ENCODE results near the gene AXL. TPM values are rescaled to one million over a fixed set of nuclear protein-coding genes. Genes with fewer than 3 reads are reported as not detected.
A peak's percentile ranks its signal among the peaks of the same experiment; 100 is the strongest.

Gene AXL
- total and polyA plus RNA-seq, 2 of the 13 experiments (the other 11 are each of a cell fraction or from before 2014, with no cell fraction given), result 0.71 to 5.9 TPM

DNA sequence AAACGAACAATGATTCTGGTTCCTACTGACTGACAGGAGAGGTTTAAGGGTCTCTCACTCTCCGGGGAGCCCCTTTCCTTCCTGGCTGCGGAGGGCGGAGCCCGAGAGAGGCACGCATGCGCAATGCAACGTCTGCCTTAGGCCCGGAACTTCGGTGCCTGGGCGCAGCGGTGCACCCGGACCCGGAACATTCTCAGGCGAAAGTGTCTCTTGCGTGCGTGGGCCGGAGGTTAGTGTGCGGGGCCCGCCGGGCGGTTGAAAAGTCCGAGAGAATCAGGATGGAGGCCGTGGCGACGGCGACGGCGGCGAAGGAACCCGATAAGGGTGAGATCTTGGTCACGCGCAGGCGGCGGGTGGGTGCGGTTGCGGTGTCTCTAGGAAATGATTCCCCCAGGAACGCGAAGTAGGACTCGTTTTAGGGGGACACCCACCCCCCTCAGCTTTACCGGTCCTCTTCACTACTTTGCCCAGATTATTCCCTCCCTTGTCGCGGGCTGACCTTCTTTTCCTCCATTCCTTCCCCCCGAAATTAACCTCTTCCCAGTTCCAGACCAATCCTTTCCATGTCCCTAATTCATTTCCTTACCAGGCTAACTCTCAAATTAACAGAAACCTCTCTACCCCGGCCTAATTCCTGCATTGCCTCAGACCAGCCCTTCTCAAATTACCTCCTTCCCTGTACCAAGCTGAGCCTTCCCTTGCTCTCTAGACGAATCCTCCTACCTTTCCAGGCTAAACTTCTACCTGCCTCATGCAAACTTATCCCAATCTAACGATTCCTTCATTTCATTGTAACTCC is 91.2 kb downstream of the AXL start, which contains the start of gene CCDC97 (continued):
- TF ChIP-seq, protein P1, sequence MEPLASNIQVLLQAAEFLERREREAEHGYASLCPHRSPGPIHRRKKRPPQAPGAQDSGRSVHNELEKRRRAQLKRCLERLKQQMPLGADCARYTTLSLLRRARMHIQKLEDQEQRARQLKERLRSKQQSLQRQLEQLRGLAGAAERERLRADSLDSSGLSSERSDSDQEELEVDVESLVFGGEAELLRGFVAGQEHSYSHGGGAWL (CRISPR knock-in tag; IDR thresholded peaks at IDR 0.05), result peak; percentile 72; the same call in 1 of the 2 replicates
- TF ChIP-seq, protein P2, sequence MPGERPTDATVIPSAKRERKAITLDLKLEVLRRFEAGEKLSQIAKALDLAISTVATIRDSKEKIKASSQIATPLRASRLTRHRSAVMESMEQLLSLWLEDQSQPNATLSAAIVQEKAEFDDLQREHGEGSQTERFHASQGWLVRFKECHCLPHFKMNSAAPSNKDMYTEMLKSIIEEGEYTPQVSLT (CRISPR knock-in tag; IDR thresholded peaks at IDR 0.05; ENCODE audit: borderline replicate concordance, low read depth), result no peak
- TF ChIP-seq NFYB (CRISPR knock-in tag; IDR thresholded peaks at IDR 0.05) (peak; percentile 16; the same call in 1 of the 2 replicates), SIN3B (IDR thresholded peaks at IDR 0.05; ENCODE audit: low read length) (peak; percentile 72), ZNF121 (CRISPR knock-in tag; IDR thresholded peaks at IDR 0.05) (no peak), NFIC (IDR thresholded peaks at IDR 0.05; ENCODE audit: low read length) (no peak), NR2C2 (CRISPR knock-in tag; IDR thresholded peaks at IDR 0.05; ENCODE audit: borderline replicate concordance) (peak; percentile 76), ARHGAP35 (CRISPR knock-in tag; IDR thresholded peaks at IDR 0.05; ENCODE audit: borderline replicate concordance) (no peak; the same call in 1 of the 2 replicates), HNRNPLL (IDR thresholded peaks at IDR 0.05; ENCODE audit: low read depth, low read length, poor library complexity, severe bottlenecking) (peak; percentile 79), HES4 (CRISPR knock-in tag; IDR thresholded peaks at IDR 0.05; ENCODE audit: borderline replicate concordance) (no peak), NFKBIZ (CRISPR knock-in tag; IDR thresholded peaks at IDR 0.05) (peak; percentile 65), PLRG1 (conservative IDR thresholded peaks at IDR 0.05) (no peak), ZNF230 (CRISPR knock-in tag; IDR thresholded peaks at IDR 0.05) (peak; percentile 52; the same call in 1 of the 2 replicates), ZSCAN31 (CRISPR knock-in tag; IDR thresholded peaks at IDR 0.05; ENCODE audit: low read depth) (peak; percentile 93; the same call in 1 of the 2 replicates), PHF5A (CRISPR knock-in tag; IDR thresholded peaks at IDR 0.05; ENCODE audit: low read depth, unreplicated experiment) (peak; percentile 27), ZNF788 (CRISPR knock-in tag; IDR thresholded peaks at IDR 0.05; ENCODE audit: borderline replicate concordance) (peak; percentile 89; the same call in 1 of the 2 replicates), MED8 (CRISPR knock-in tag; IDR thresholded peaks at IDR 0.05; ENCODE audit: insufficient replicate concordance) (no peak), ZFP1 (CRISPR knock-in tag; IDR thresholded peaks at IDR 0.05) (no peak), TEAD2 (CRISPR knock-in tag; IDR thresholded peaks at IDR 0.05) (no peak), KDM1A (CRISPR knock-in tag; IDR thresholded peaks at IDR 0.05) (no peak)
- TF ChIP-seq, protein P3, sequence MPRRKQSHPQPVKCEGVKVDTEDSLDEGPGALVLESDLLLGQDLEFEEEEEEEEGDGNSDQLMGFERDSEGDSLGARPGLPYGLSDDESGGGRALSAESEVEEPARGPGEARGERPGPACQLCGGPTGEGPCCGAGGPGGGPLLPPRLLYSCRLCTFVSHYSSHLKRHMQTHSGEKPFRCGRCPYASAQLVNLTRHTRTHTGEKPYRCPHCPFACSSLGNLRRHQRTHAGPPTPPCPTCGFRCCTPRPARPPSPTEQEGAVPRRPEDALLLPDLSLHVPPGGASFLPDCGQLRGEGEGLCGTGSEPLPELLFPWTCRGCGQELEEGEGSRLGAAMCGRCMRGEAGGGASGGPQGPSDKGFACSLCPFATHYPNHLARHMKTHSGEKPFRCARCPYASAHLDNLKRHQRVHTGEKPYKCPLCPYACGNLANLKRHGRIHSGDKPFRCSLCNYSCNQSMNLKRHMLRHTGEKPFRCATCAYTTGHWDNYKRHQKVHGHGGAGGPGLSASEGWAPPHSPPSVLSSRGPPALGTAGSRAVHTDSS (CRISPR knock-in tag; conservative IDR thresholded peaks at IDR 0.05), result 0 out of 2 replicates have a peak, but pooled peaks have one; percentile 71
- TF ChIP-seq, protein P4, sequence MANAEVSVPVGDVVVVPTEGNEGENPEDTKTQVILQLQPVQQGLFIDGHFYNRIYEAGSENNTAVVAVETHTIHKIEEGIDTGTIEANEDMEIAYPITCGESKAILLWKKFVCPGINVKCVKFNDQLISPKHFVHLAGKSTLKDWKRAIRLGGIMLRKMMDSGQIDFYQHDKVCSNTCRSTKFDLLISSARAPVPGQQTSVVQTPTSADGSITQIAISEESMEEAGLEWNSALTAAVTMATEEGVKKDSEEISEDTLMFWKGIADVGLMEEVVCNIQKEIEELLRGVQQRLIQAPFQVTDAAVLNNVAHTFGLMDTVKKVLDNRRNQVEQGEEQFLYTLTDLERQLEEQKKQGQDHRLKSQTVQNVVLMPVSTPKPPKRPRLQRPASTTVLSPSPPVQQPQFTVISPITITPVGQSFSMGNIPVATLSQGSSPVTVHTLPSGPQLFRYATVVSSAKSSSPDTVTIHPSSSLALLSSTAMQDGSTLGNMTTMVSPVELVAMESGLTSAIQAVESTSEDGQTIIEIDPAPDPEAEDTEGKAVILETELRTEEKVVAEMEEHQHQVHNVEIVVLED (CRISPR knock-in tag; IDR thresholded peaks at IDR 0.05; ENCODE audit: borderline replicate concordance), result peak; percentile 71; the same call in 1 of the 2 replicates

Measured in HepG2 (cell line).